Panc1 (cell line): ENCODE measurements around the gene NAGLU. TPM values are rescaled to one million over a fixed set of nuclear protein-coding genes. Genes with fewer than 3 reads are reported as not detected.

Source experiments
- ATAC-seq: fragments of 200-7000 bp; cut with Tn5 transposase; 2 replicates; pipeline ENCODE4 v1.9.1; 2020; ENCODE audit warnings: mild to moderate bottlenecking, moderate library complexity
- BruUV-seq: library from RNA; stranded (reverse); fragments of 400-500 nt; replicated peaks from 2 replicates; lab custom pipeline; 2021; lab: Mats Ljungman, UMichigan
- CTCF ChIA-PET: fragments of 300-600 bp; sonication (Branson Sonifier 250); formaldehyde crosslinking; loops from one replicate; lab custom pipeline; 2022; ENCODE audit warnings: antibody characterized with exemption; lab: Charles Lee
- POLR2A ChIA-PET: fragments of 300-600 bp; sonication (Branson Sonifier 250); formaldehyde crosslinking; loops from one replicate; lab custom pipeline; 2022; ENCODE audit warnings: antibody characterized with exemption; lab: Charles Lee
- DNase-seq: peaks from one replicate; pipeline ENCODE4 v3.0.0-alpha.2; 2010; ENCODE audit warnings: low read depth, low spot score
- H3K27ac ChIP-seq: 2 replicates; pipeline ENCODE4 v1.5.1; 2011; ENCODE audit warnings: mild to moderate bottlenecking, low read length, inconsistent platforms
- H3K27me3 ChIP-seq: fragments of 200-500 bp; sonication (Bioruptor generic); 2 replicates; pipeline ENCODE4 v1.6.0; 2014; ENCODE audit warnings: low read length, inconsistent platforms; ENCODE audit not compliant: control insufficient read depth, insufficient read depth
- H3K36me3 ChIP-seq: fragments of 200-500 bp; sonication (Bioruptor generic); 2 replicates; pipeline ENCODE4 v1.5.1; 2014; ENCODE audit warnings: inconsistent platforms, mild to moderate bottlenecking, low read length, moderate library complexity; ENCODE audit not compliant: control insufficient read depth, insufficient read depth
- H3K4me1 ChIP-seq: 2 replicates; pipeline ENCODE4 v1.5.1; 2011; ENCODE audit warnings: inconsistent platforms, mild to moderate bottlenecking, low read length, moderate library complexity; ENCODE audit not compliant: control insufficient read depth, insufficient read depth
- H3K4me3 ChIP-seq, 2 experiments: 2 replicates each; pipeline ENCODE4 v1.5.1; 2011 to 2012; ENCODE audit warnings: low read depth in 2 of 2, low read length in 2 of 2, mild to moderate bottlenecking in 2 of 2, inconsistent platforms in 1 of 2, moderate library complexity in 1 of 2
- H3K9me3 ChIP-seq: fragments of 200-500 bp; sonication (Bioruptor generic); 2 replicates; pipeline ENCODE4 v1.5.1; 2014; ENCODE audit warnings: low read depth, mild to moderate bottlenecking, inconsistent platforms, low read length, moderate library complexity; ENCODE audit not compliant: control insufficient read depth, insufficient read depth
- CTCF ChIP-seq: fragments of 450-650 bp; IDR thresholded peaks from 2 replicates; pipeline ENCODE4 v1.5.1; 2017; ENCODE audit warnings: mild to moderate bottlenecking
- POLR2AphosphoS5 ChIP-seq: IDR thresholded peaks from 2 replicates; pipeline ENCODE4 v1.6.1; 2012; ENCODE audit warnings: mild to moderate bottlenecking, low read depth, low read length, moderate library complexity
- REST ChIP-seq, 2 experiments: IDR thresholded peaks; 2 replicates each; pipeline ENCODE4 v1.6.1; 2011 to 2012; ENCODE audit warnings: low read depth in 2 of 2, control low read depth in 1 of 2, low read length in 1 of 2, mild to moderate bottlenecking in 1 of 2, moderate library complexity in 1 of 2; ENCODE audit not compliant: insufficient read depth in 1 of 2
- SIN3A ChIP-seq: IDR thresholded peaks from 2 replicates; pipeline ENCODE4 v1.6.1; 2012; ENCODE audit warnings: low read depth, mild to moderate bottlenecking, low read length, moderate library complexity, borderline replicate concordance; ENCODE audit not compliant: insufficient read depth
- TCF7L2 ChIP-seq: IDR thresholded peaks from 2 replicates; pipeline ENCODE4 v1.6.1; 2011; ENCODE audit warnings: mild to moderate bottlenecking, low read depth, low read length, inconsistent platforms
- in situ Hi-C: cut with HindIII; loops from 2 replicates; pipeline ENCODE4 v1.10.0; 2016; ENCODE audit warnings: low sequenced_read_pairs, low pct_unique_long_range_greater_than_20kb
- intact Hi-C: fragments of 100-400 bp; cut with micrococcal nuclease; formaldehyde crosslinking; loops from one replicate; pipeline ENCODE4 v1.10.0; 2022; ENCODE audit not compliant: unreplicated experiment
- total RNA-seq: library from RNA; stranded (reverse); gene quantifications from one replicate; pipeline ENCODE4 v1.2.1, GENCODE V29; 2021; ENCODE audit not compliant: unreplicated experiment

Gene NAGLU
- total RNA-seq, 1 experiment from 2014 or later, result 33.5 TPM

GRCh38 chr17:42525221-42525620 is 10.8 kb upstream of the NAGLU start:
- Histone ChIP-seq H3K27me3 (no peaks in the 10 kb centered on the region), H3K4me3 (no peak overlapping the region), H3K27ac (peak overlapping the region; percentile 35; the same call in 1 of the 2 replicates), H3K36me3 (no peaks in the 10 kb centered on the region), H3K9me3 (no peaks in the 10 kb centered on the region), H3K4me1 (peaks cover 37% of the 10 kb centered on the region)
- intact Hi-C loops (loop anchor here (10.0 kb wide), 2 partner anchors 100 to 210 kb away; partner anchors contain the start of gene CAVIN1), in situ Hi-C loops (no loop called here)
- POLR2A ChIA-PET, result no interaction called here
- no peak for ATAC-seq
- DNase-seq, result no peak
- TF ChIP-seq CTCF (no peak), REST (IDR thresholded peaks at IDR 0.05; ENCODE audit: insufficient read depth in 1 of 2, low read depth in 2 of 2, low read length in 1 of 2) (no peak), POLR2AphosphoS5 (no peak), TCF7L2 (no peak), SIN3A (no peak)
- BruUV-seq, result no TSS peak
- CTCF ChIA-PET, result no interaction called here

- no peak overlapping the region for H3K4me3 ChIP-seq
- TF ChIP-seq SIN3A (no peak), CTCF (no peak), TCF7L2 (no peak), POLR2AphosphoS5 (no peak), REST (IDR thresholded peaks at IDR 0.05; ENCODE audit: insufficient read depth in 1 of 2, low read depth in 2 of 2, low read length in 1 of 2) (no peak)
- H3K4me1 ChIP-seq, result peaks cover 36% of the 10 kb centered on the region
- no peaks in the 10 kb centered on the region for H3K27me3 ChIP-seq
- no TSS peak for BruUV-seq
- H3K36me3 ChIP-seq, result no peaks in the 10 kb centered on the region
- ChIA-PET POLR2A (no interaction called here), CTCF (no interaction called here)
- no peak for DNase-seq
- H3K27ac ChIP-seq, result peak overlapping the region; percentile 63; the same call in 1 of the 2 replicates
- no peaks in the 10 kb centered on the region for H3K9me3 ChIP-seq
- in situ Hi-C loops (no loop called here), intact Hi-C loops (loop anchor here (10.0 kb wide), 2 partner anchors 101 to 211 kb away; partner anchors contain the start of gene CAVIN1)
- ATAC-seq, result no peak
Observed at GRCh38 chr17:42526031-42526444, 10.0 kb upstream of the NAGLU start.
